H9 (cell line): Measurements from ENCODE around the gene PDPK1. TPM values are rescaled to one million over a fixed set of nuclear protein-coding genes. Genes with fewer than 3 reads are reported as not detected.

Experiments
- DNase-seq: peaks from one replicate; pipeline ENCODE4 v3.0.0-alpha.2; 2017
- H2AFZ ChIP-seq: one replicate; pipeline ENCODE4 v1.6.1; 2013; ENCODE audit warnings: mild to moderate bottlenecking, low read length, control low read depth, moderate library complexity
- H2AK5ac ChIP-seq: 2 replicates; pipeline ENCODE4 v1.6.1; 2013; ENCODE audit warnings: low read length, control low read depth, mixed read lengths; ENCODE audit not compliant: insufficient read length
- H2BK120ac ChIP-seq: one replicate; pipeline ENCODE4 v1.6.1; 2013; ENCODE audit warnings: low read depth, mild to moderate bottlenecking, low read length, control low read depth, inconsistent platforms; ENCODE audit not compliant: poor library complexity, severe bottlenecking
- H2BK12ac ChIP-seq: 2 replicates; pipeline ENCODE4 v1.6.1; 2013; ENCODE audit warnings: low read length, control low read depth, mixed read lengths, low read depth; ENCODE audit not compliant: insufficient read length
- H2BK15ac ChIP-seq: 2 replicates; pipeline ENCODE4 v1.6.1; 2013; ENCODE audit warnings: low read depth, low read length, control low read depth
- H2BK20ac ChIP-seq: one replicate; pipeline ENCODE4 v1.6.1; 2013; ENCODE audit warnings: low read depth, mild to moderate bottlenecking, low read length, control low read depth, inconsistent platforms; ENCODE audit not compliant: poor library complexity, severe bottlenecking
- H2BK5ac ChIP-seq: 2 replicates; pipeline ENCODE4 v1.6.1; 2013; ENCODE audit warnings: low read length, control low read depth, mixed read lengths; ENCODE audit not compliant: insufficient read length
- H3K14ac ChIP-seq: 2 replicates; pipeline ENCODE4 v1.6.1; 2013; ENCODE audit warnings: low read length, control low read depth; ENCODE audit not compliant: insufficient read depth
- H3K18ac ChIP-seq: 2 replicates; pipeline ENCODE4 v1.6.1; 2013; ENCODE audit warnings: low read depth, mild to moderate bottlenecking, mixed read lengths, low read length, control low read depth; ENCODE audit not compliant: insufficient read length
- H3K23ac ChIP-seq: 2 replicates; pipeline ENCODE4 v1.6.1; 2013; ENCODE audit warnings: low read length, control low read depth, mixed read lengths, low read depth; ENCODE audit not compliant: insufficient read length
- H3K23me2 ChIP-seq: 2 replicates; pipeline ENCODE4 v1.6.1; 2013; ENCODE audit warnings: low read depth, mild to moderate bottlenecking, mixed read lengths, low read length, control low read depth; ENCODE audit not compliant: insufficient read length, poor library complexity, severe bottlenecking
- H3K27ac ChIP-seq: 2 replicates; pipeline ENCODE4 v1.5.1; 2013; ENCODE audit warnings: low read length, control low read depth, mixed read lengths, low read depth; ENCODE audit not compliant: insufficient read length
- H3K27me3 ChIP-seq: 2 replicates; pipeline ENCODE4 v1.6.1; 2013; ENCODE audit warnings: low read length, control low read depth, inconsistent platforms; ENCODE audit not compliant: insufficient read depth
- H3K4ac ChIP-seq: 2 replicates; pipeline ENCODE4 v1.6.1; 2013; ENCODE audit warnings: low read depth, mild to moderate bottlenecking, control low read depth, inconsistent platforms, low read length, moderate library complexity
- H3K4me1 ChIP-seq: 2 replicates; pipeline ENCODE4 v1.6.1; 2013; ENCODE audit warnings: low read length, control low read depth, inconsistent platforms; ENCODE audit not compliant: insufficient read depth
- H3K4me2 ChIP-seq: 2 replicates; pipeline ENCODE4 v1.6.1; 2013; ENCODE audit warnings: low read length, control low read depth, mixed read lengths; ENCODE audit not compliant: insufficient read length, insufficient read depth
- H3K56ac ChIP-seq: 2 replicates; pipeline ENCODE4 v1.6.1; 2013; ENCODE audit warnings: low read depth, mild to moderate bottlenecking, mixed read lengths, low read length, control low read depth; ENCODE audit not compliant: insufficient read length
- H3K79me1 ChIP-seq: 2 replicates; pipeline ENCODE4 v1.6.1; 2013; ENCODE audit warnings: low read depth, mild to moderate bottlenecking, moderate library complexity, low read length, control low read depth, inconsistent platforms; ENCODE audit not compliant: insufficient read depth, poor library complexity, severe bottlenecking
- H3K79me2 ChIP-seq: 2 replicates; pipeline ENCODE4 v1.6.1; 2013; ENCODE audit warnings: low read length, control low read depth, inconsistent platforms; ENCODE audit not compliant: insufficient read depth
- H3K9ac ChIP-seq: 2 replicates; pipeline ENCODE4 v1.6.1; 2013; ENCODE audit warnings: low read length, control low read depth, mixed read lengths; ENCODE audit not compliant: insufficient read length; ENCODE audit errors: extremely low read depth
- H3K9me3 ChIP-seq: one replicate; pipeline ENCODE4 v1.6.1; 2013; ENCODE audit warnings: low read depth, low read length, inconsistent platforms; ENCODE audit not compliant: control insufficient read depth
- H3T11ph ChIP-seq: one replicate; pipeline ENCODE4 v1.6.1; 2013; ENCODE audit warnings: mild to moderate bottlenecking, low read length, control low read depth, inconsistent platforms
- H4K20me1 ChIP-seq: one replicate; pipeline ENCODE4 v1.6.1; 2013; ENCODE audit not compliant: control insufficient read depth, insufficient read length, insufficient read depth
- H4K5ac ChIP-seq: 2 replicates; pipeline ENCODE4 v1.6.1; 2013; ENCODE audit warnings: low read depth, mild to moderate bottlenecking, mixed read lengths, low read length, control low read depth; ENCODE audit not compliant: insufficient read length
- H4K8ac ChIP-seq: replicated peaks from 2 replicates; pipeline ENCODE4 v1.6.1; 2013; ENCODE audit warnings: low read length, control low read depth, mixed read lengths, low read depth; ENCODE audit not compliant: insufficient read length
- H4K91ac ChIP-seq: 2 replicates; pipeline ENCODE4 v1.6.1; 2013; ENCODE audit warnings: low read depth, mild to moderate bottlenecking, moderate library complexity, mixed read lengths, low read length, control low read depth; ENCODE audit not compliant: insufficient read length
- H3K27ac Mint-ChIP-seq, 3 experiments: 2 replicates in 2 of 3; 3 replicates in 1 of 3; pipeline ENCODE4 v1.8.0; 2020 to 2021; ENCODE audit warnings: mixed read lengths in 3 of 3, mild to moderate bottlenecking in 1 of 3, moderate library complexity in 1 of 3
- H3K27me3 Mint-ChIP-seq: 2 replicates; pipeline ENCODE4 v1.8.0; 2021; ENCODE audit warnings: low read depth, mild to moderate bottlenecking, moderate library complexity, mixed read lengths
- H3K36me3 Mint-ChIP-seq, 3 experiments: 2 replicates in 2 of 3; 3 replicates in 1 of 3; pipeline ENCODE4 v1.8.0; 2020 to 2021; ENCODE audit warnings: low read depth in 3 of 3, mixed read lengths in 3 of 3; ENCODE audit not compliant: insufficient read depth in 1 of 3
- H3K4me1 Mint-ChIP-seq, 2 experiments: 2 replicates each; pipeline ENCODE4 v1.8.0; 2020; ENCODE audit warnings: mixed read lengths in 2 of 2
- H3K4me3 Mint-ChIP-seq, 2 experiments: 2 replicates in 1 of 2; 3 replicates in 1 of 2; pipeline ENCODE4 v1.8.0; 2020 to 2021; ENCODE audit warnings: mild to moderate bottlenecking in 2 of 2, mixed read lengths in 2 of 2, moderate library complexity in 1 of 2
- H3K9me3 Mint-ChIP-seq, 2 experiments: 2 replicates in 1 of 2; 3 replicates in 1 of 2; pipeline ENCODE4 v1.8.0; 2020; ENCODE audit warnings: mild to moderate bottlenecking in 2 of 2, mixed read lengths in 2 of 2, moderate library complexity in 1 of 2
- WGBS: extraction: QIAGEN DNeasy Blood & Tissue Kit; methylation state at CpG from one replicate; pipeline ENCODE4 v1.1.7; 2013; ENCODE audit warnings: missing lambda C conversion rate, low lambda C conversion rate, mixed read lengths; ENCODE audit not compliant: insufficient read length; ENCODE audit errors: extremely low coverage; 5-methylcytosine and 5-hydroxymethylcytosine counted together
- total RNA-seq: library from RNA; stranded (reverse); gene quantifications from 2 replicates; pipeline ENCODE4 v1.2.1, GENCODE V29; 2021
- TF ChIP-seq, protein P1 (sequence below): fragments of 200-600 bp; sonication (generic); conservative IDR thresholded peaks from 3 replicates; pipeline ENCODE4 v1.8.0; 2021; ENCODE audit warnings: antibody characterized with exemption, mild to moderate bottlenecking

The PDPK1 gene
- total RNA-seq, 1 experiment from 2014 or later, result 32.8 TPM

DNA sequence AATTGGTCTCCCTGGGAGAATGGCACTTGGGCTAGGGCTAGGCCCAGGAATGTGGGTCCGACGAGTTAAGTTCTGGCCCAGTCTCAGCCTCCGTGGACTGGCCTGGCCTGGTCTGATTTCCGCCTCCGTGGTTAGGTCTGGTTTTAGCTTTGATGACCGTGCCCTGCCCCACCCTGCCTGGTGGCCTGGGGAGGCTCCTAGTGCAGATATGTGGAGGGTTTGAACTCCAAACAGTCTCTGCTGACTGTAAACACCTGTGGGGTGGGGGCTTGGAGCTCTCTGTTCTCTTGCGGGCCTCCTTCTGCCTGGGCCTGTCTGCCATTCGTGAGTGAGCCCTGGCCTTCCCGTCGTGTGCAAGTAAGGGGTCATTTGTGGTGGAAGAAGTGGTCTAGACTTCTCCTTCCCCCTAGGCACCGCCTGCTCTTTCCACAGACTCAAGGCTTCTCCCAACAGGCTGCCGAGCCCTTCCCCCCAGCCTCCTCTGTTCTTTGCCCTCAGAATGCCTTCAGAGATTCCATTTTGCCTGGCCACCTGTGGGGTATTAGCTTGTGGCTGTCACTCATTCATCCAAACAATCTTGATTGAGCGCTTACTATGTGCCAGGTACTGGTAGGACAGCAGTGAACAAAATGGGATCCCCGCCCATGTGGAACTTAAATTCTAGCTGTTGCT is 22.5 kb upstream of the PDPK1 start:
- no peak overlapping the region for H3K27ac ChIP-seq
- H3K4me2 ChIP-seq, result peak overlapping the region; percentile 92
- peaks cover 3% of the 10 kb centered on the region; the same call in 1 of the 2 replicates for H3K4me1 ChIP-seq
- no peaks in the 10 kb centered on the region for H3K27me3 ChIP-seq
- H3K79me2 ChIP-seq, result peaks cover 36% of the 10 kb centered on the region; the same call in 1 of the 2 replicates
- TF ChIP-seq, protein P1, sequence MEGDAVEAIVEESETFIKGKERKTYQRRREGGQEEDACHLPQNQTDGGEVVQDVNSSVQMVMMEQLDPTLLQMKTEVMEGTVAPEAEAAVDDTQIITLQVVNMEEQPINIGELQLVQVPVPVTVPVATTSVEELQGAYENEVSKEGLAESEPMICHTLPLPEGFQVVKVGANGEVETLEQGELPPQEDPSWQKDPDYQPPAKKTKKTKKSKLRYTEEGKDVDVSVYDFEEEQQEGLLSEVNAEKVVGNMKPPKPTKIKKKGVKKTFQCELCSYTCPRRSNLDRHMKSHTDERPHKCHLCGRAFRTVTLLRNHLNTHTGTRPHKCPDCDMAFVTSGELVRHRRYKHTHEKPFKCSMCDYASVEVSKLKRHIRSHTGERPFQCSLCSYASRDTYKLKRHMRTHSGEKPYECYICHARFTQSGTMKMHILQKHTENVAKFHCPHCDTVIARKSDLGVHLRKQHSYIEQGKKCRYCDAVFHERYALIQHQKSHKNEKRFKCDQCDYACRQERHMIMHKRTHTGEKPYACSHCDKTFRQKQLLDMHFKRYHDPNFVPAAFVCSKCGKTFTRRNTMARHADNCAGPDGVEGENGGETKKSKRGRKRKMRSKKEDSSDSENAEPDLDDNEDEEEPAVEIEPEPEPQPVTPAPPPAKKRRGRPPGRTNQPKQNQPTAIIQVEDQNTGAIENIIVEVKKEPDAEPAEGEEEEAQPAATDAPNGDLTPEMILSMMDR, result no peak
- H3K9me3 ChIP-seq, result no peaks in the 10 kb centered on the region
- WGBS, result no CpG with 5 or more reads among the region's 14 CpGs
- H3K56ac ChIP-seq, result no peak overlapping the region
- H3K23me2 ChIP-seq, result peaks cover 16% of the 10 kb centered on the region
- H3K27me3 Mint-ChIP-seq, result peaks cover 5% of the 10 kb centered on the region
- no peak overlapping the region for H2AK5ac ChIP-seq
- H3K4me3 Mint-ChIP-seq, result peak overlapping the region; percentile 90 to 91
- no peak overlapping the region for H3T11ph ChIP-seq
- H3K9me3 Mint-ChIP-seq, result no peaks in the 10 kb centered on the region; a peak in 1 of 5 replicates
- H4K91ac ChIP-seq, result no peak overlapping the region
- no peak overlapping the region for H2BK12ac ChIP-seq
- no peaks in the 10 kb centered on the region for H4K20me1 ChIP-seq
- no peak overlapping the region for H2BK5ac ChIP-seq
- H3K27ac Mint-ChIP-seq, result peak overlapping the region; percentile 36 to 96 (median 66); a peak in 3 of 7 replicates
- no peak overlapping the region for H4K5ac ChIP-seq
- no peak overlapping the region for H2BK20ac ChIP-seq
- H2AFZ ChIP-seq, result no peak overlapping the region
- no peak overlapping the region for H4K8ac ChIP-seq
- no peak overlapping the region for H2BK15ac ChIP-seq
- DNase-seq, result no peak
- no peak overlapping the region for H2BK120ac ChIP-seq
- no peak overlapping the region for H3K23ac ChIP-seq
- H3K79me1 ChIP-seq, result peaks cover 7% of the 10 kb centered on the region
- H3K9ac ChIP-seq, result peak overlapping the region; percentile 74
- peaks cover 5 to 18% (median 15%) of the 10 kb centered on the region in 3 experiments; a peak in 6 of 7 replicates for H3K36me3 Mint-ChIP-seq
- no peak overlapping the region for H3K4ac ChIP-seq
- H3K4me1 Mint-ChIP-seq, result peaks cover 46 to 55% of the 10 kb centered on the region in 2 experiments
- no peak overlapping the region for H3K18ac ChIP-seq
- no peak overlapping the region for H3K14ac ChIP-seq
